ENCODE measurements around the gene SUSD3.

SUSD3 gene

GRCh38 chr9:93112116-93112863 lies 53.8 kb downstream of the SUSD3 start:
- peak; percentile 59 for DNase-seq

GRCh38 chr9:93112864-93113389 lies 54.4 kb downstream of the SUSD3 start:
- peak; percentile 55 for DNase-seq

GRCh38 chr9:93114169-93114983 lies 55.9 kb downstream of the SUSD3 start:
- DNase-seq = peak; percentile 57

- no peak for DNase-seq
These were observed 56.5 kb downstream of the SUSD3 start for GRCh38 chr9:93114984-93115335.

- peak; percentile 13 for DNase-seq
These were observed 57.1 kb downstream of the SUSD3 start for GRCh38 chr9:93115486-93116071.

GRCh38 chr9:93116072-93116961 lies 57.8 kb downstream of the SUSD3 start:
- peak; percentile 62 for DNase-seq

GRCh38 chr9:93117521-93117920 lies 59.0 kb downstream of the SUSD3 start:
- DNase-seq = peak; percentile 55

- DNase-seq = peak; percentile 54
These were observed 59.7 kb downstream of the SUSD3 start for GRCh38 chr9:93117924-93118862.

- DNase-seq = peak; percentile 59
These were observed 60.6 kb downstream of the SUSD3 start for GRCh38 chr9:93118863-93119702.

- DNase-seq = no peak
These were observed 61.1 kb downstream of the SUSD3 start for GRCh38 chr9:93119703-93119952.

- DNase-seq = peak; percentile 68
These were observed 61.7 kb downstream of the SUSD3 start for GRCh38 chr9:93119953-93120845.

- peak; percentile 42 for DNase-seq
These were observed 62.4 kb downstream of the SUSD3 start for GRCh38 chr9:93120846-93121315.

GRCh38 chr9:93121316-93122241 lies 63.1 kb downstream of the SUSD3 start:
- DNase-seq = peak; percentile 57

GRCh38 chr9:93122721-93123221 lies 64.3 kb downstream of the SUSD3 start:
- DNase-seq = peak; percentile 62

GRCh38 chr9:93123561-93124283 lies 65.2 kb downstream of the SUSD3 start:
- peak; percentile 61 for DNase-seq

- peak; percentile 62 for DNase-seq
These were observed 66.3 kb downstream of the SUSD3 start for GRCh38 chr9:93124793-93125192.

GRCh38 chr9:93125331-93125894 lies 66.9 kb downstream of the SUSD3 start:
- DNase-seq = peak; percentile 54
